D341Med (cell line): ENCODE results near the gene GMPR.
"Not testable (repeated sequence)": the region's sequence is repeated elsewhere in the genome, so short reads cannot be mapped to it uniquely, and the experiment has no call there.

Source experiments
- DNase-seq: peaks from one replicate; pipeline ENCODE4 v3.0.0; 2012; ENCODE audit warnings: low spot score

GMPR gene

DNA sequence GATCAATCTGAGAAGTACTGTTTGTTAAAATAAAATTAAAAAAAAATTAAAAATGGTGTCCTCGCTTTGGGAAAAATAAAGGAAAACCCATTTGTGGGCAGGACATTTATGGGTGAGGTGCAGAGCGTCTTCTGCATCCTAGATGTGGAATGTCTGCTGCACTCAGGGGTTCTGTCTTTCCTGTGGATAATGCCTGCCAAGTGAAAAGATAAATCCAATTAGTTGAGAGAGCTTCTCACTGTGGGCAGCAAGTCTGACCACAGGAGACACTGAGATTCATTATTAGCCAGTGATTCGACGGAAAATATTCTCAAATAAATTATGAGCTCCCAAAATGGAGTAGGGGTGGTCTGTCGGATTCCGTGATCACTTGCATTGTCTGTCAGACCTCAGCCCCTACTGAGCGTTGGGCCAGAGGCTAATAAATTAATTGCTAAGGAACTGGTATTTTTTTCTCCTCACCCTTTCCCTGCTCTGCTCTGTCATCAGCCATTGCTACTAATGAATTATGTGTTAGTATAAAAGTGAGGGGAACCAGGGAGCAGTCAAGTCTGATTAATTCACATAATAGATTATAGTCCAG is 10.0 kb downstream of the GMPR start:
- DNase-seq, result no peak

DNA sequence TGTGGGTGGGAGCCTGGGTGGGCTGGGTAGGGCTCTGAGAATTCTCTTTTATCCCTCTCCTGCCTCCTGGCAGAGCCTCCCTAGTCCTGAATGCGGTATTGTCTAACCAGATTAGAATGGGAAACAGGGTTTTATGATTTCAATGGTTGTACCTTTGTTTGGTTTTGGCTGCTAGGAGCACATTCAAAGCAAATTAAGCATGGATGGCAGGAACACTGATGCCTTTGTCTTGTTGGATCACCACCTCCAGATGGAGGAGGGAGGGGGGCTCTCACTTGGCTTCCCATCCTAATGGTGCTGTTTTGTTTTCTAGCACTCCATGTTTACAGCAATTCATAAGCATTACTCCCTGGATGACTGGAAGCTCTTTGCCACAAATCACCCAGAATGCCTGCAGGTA is 11.6 kb downstream of the GMPR start:
- DNase-seq, result no peak

DNA sequence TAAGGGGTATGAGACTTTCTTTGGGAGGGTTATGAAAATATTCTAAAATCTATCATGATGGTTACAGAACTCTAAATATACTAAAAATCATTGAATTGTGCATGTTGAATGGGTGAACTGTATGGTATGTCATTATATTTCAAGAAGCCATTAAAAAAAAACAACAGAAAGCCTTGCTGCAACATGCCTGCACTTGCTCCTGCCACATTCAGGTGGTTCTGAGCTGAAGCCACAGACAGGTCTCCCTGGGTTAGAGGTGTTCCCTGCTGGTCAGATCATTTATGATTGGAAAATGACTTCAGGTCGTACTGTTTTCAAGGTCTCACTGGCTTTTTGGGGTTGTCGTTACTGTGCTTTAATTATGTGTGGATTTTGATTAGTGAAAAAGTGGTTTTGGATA is 13.3 kb downstream of the GMPR start:
- no peak for DNase-seq

DNA sequence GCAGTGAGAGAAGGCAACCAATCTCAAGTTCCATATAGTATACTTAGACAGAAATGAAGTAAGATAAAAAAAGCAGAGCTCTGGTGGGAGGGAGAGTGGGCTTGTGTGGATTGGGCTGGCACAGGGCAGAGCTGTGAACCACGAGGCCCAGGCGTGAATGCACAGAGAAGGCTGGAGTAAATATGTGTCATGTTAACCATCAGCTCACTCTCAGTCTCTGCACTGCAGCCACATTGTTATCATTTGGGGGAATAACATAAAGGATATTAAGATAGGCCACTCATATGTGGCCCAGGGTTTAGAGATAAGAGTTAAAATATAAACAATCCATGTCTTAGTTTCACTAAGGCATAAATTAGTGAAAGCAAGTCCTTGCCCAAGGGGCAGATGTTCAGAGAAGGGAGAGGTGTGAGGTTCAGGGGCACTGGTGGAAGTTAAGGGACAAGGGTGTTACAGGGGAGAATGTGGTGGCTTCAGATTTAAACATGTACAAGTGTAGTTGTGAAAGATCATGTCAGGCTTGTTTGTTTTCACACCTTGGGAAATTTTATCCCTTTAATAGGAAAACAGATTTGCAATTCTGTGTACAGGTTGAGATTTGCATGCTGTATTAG is 14.4 kb downstream of the GMPR start:
- no peak for DNase-seq

DNA sequence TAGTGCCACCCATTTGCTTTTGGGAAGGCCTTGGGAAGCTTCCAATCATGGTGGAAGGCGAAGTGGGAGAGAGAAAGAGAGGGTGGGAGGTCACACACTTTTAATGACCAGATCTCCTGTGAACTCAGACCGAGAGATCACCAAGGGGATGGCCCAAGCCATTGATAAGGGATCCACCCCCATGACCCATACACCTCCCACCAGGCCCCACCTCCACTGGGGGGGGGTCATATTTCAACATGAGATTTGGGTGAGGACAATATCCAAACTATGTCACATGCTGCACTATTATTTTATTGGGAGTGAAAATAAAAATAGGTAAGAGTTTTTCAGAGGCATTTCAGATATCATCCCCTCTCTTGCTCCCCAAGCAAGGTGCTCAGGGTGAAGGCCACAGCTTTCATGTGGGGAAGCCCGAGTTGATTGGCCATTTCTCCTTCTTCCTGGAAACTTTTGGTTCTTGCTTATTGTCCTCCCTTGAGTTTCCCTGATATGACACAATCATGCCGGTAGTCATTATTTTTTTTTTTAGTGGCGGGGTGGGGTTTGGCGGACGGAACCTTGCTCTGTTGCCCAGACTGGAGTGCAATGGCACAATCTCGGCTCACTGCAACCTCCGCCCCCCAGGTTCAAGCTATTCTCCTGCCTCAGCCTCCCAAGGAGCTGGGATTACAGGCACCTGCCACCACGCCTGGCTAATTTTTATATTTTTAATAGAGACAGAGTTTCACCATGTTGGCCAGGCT is 15.2 kb downstream of the GMPR start:
- DNase-seq, result no peak

DNA sequence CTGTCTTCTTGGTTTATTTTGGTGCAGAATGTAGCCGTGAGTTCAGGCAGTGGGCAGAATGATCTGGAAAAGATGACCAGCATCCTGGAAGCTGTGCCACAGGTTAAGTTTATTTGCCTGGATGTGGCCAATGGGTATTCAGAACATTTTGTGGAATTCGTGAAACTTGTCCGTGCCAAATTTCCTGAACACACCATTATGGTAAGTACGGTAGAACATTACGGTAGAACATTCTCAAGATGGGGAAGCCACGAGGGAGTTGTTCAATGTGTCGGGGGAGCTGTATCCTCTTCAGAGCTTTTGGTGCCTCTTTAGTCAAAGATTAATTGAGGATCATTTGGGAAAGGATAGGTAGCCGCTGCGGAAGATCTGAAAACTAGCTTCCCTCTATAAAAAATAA is 16.1 kb downstream of the GMPR start:
- DNase-seq, result no peak

DNA sequence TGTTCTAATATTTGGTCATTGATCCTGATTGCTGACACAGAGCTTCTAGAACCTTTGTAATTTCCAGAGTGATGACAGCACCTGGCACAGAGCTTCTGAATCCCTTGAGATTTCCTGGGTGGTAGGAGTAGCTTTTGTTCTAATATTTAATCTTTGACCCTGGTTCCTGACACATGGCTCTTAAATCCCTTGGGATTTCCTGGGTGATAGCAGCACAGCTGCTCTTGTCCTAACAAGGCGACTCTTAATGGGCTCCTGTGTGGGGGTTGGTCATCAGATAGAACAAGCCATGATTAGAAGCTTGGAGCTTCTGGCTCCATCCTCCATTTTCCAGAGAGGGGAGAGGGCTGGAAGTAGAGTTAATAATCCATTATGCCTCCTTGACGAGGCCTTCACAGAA is 18.4 kb downstream of the GMPR start:
- DNase-seq, result no peak

DNA sequence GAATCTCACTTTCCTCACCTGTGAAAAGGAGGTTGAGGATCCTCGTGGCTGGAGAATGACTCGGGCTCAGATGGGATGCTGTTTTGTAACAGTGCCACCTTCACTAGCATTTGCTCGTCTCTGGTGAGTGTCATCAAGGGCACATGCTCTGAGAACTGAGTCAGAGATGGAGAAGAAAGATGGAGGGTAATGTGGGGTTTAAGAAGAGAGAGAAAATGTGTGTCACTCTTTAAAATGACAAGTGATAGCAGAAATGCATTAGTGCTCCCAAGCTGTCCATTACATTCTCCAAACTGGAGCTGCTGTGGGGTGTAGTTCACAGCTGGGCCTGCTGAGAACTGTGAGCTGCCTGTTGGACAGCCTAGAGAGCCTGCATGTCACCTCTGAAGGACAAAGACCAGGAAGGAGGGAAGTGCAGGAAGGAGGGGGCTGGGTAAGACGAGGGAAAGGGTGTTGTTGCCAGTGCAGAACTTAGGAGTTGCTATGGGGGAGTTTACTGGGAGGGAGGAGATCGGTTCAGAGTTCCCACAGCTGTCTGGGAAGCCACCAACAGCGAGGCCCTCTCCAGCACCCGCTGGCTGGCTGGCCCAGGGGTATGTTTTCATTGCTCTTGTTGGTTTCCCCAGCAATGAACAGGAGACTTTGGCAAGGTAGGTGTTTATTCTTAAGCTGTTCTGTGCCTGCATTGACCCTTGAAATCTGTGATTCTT is 19.8 kb downstream of the GMPR start:
- no peak for DNase-seq

DNA sequence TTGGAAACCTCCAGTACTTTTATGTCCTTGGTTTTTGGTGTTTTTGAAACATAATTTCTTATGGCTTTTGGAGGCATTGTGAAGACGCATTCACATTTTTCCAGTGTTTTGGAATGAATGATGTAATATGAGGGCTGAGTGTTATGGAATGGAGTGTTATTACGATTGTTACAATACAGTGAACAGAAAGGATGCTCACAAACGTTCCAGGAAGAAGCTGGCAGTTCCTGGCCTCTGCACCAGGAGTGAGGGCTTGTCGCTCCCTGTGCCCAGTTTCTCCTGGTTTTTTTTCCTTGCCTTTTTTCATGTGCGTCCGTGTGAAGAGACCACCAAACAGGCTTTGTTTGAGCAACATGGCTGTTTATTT is 20.3 kb downstream of the GMPR start:
- DNase-seq, result no peak

DNA sequence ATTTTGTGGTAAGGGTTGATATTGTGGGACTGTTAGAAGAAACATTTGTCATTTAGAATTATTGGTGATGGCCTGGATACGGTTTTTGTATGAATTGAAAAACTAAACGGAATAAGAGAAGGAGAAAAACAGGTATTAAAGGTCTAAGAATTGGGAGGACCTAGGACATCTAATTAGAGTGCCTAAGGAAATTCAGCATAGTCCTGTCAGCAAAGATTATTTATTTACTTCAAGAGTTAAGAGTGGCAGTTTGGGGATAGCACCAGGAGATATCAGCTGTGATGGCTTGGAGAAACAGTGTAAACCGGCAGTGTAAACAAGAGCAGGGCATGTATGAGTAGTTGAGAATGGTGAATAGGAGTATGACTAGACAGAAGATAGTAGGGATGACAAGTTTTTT is 21.2 kb downstream of the GMPR start:
- not testable (repeated sequence) for DNase-seq

DNA sequence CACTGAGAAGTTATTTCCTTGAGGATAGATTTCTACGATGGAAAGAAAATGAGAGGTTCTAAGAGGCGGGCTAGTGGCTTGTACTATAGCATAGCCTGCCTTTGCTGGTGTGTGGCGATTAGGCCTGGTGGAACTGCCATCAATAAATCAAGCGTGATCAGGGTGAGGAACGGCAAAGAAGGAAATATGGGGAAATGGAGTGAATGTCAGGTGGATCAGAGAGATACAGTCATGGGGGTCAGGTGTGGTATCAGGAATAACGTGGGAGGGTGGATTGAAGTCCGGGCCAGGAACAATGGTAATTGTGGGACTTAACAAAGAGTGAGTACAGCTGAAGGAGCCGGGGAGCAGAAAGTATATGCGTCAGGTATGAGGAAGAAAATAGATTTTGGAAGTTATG is 22.2 kb downstream of the GMPR start:
- DNase-seq, result not testable (repeated sequence)

DNA sequence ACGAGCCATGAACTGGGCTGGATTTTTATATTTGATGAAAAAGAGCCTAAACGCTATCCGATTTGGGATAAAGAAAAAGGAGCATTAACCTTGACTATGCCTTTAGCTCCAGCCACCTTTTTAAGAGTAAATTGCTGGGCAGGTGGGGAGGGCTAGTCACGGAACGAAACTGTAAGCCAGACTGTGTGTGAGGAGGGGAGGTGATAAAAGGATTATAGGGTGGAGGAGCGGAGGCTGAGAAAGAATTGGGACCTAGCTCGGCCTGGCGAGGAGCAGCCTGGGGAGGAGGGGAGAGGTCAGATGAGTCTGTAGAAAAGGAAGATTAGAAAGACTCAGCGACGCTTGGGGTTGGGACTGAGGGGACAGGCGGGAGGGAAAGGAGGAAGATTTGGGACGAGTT is 24.4 kb downstream of the GMPR start:
- not testable (repeated sequence) for DNase-seq

DNA sequence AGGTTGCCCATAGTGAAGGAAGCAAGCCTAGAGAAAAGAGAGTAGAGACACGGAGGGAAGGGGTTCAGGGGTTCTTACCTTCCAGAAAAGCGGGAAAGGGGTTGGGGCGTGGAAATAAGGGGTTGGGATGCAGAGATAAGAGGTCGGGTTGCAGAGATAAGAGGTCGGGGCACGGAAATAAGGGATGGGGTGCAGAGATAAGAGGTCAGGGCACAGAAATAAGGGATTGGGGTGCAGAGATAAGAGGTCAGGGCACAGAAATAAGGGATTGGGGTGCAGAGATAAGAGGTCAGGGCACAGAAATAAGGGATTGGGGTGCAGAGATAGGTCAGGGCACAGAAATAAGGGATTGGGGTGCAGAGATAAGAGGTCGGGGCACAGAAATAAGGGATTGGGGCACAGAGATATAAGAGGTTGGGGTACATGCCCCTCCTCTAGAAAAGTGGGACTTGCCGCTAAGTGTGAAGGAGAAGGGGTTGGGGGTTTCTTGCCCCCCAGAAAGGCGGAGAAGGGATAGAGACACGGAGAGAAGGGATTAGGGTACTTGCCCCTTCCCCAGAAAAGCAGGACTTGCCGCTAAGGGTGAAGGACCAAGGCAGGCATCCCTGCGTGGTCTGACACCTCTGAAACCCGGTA is 25.2 kb downstream of the GMPR start:
- DNase-seq, result not testable (repeated sequence)

DNA sequence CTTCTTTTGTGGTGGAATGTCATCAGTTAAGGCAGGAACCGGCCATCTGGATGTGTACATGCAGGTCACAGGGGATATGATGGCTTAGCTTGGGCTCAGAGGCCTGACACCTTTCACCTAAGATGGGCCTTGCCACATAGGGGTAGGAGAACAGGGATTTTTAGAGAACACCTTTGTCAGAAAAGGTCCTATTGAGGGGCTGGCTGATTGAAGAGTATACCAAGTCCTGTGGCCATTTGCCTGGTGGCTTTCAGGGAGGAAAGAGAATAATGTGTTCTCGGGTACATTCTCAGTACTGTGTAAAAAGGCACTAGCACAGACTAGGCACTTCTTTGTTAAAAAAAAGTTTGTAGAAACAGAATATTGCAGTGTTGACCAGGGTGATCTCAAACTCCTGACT is 26.4 kb downstream of the GMPR start:
- DNase-seq, result no peak

DNA sequence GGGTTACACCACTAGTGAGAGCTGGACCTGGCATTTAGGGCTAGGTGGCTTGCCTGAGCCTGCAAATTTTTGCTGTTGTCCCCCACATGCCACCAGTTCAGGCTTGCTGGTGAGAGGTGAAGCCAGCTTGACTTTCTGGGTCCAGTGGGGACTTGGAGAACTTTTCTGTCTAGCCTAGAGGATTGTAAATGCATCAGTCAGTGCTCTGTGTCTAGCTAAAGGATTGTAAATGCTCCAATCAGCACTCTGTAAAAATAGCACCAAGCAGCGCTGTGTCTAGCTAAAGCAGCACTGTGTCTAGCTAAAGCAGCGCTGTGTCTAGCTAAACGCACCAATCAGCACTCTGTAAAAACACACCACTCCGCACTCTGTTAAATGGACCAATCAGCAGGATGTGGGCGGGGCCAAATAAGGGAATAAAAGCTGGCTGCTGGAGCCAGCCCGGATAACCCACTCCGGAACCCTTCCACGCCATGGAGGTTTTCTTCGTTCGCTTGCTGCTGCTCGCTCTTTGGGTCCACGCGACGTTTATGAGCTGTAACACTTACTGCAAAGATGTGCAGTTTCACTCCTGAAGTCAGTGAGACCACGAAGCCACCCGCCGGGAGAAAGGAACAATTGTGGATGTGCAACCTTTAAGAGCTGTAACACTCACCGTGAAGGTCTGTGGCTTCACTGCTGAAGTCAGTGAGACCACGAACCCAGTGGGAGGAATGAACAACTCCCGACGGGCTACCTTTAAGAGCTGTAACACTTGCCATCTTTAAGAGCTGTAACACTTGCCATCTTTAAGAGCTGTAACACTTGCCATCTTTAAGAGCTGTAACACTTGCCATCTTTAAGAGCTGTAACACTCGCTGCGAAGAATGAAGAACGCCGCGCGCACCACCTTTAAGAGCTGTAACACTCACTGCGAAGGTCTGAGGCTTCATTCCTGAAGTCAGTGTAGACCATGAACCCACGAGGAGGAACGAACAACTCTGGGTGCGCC is 27.3 kb downstream of the GMPR start:
- no peak for DNase-seq

DNA sequence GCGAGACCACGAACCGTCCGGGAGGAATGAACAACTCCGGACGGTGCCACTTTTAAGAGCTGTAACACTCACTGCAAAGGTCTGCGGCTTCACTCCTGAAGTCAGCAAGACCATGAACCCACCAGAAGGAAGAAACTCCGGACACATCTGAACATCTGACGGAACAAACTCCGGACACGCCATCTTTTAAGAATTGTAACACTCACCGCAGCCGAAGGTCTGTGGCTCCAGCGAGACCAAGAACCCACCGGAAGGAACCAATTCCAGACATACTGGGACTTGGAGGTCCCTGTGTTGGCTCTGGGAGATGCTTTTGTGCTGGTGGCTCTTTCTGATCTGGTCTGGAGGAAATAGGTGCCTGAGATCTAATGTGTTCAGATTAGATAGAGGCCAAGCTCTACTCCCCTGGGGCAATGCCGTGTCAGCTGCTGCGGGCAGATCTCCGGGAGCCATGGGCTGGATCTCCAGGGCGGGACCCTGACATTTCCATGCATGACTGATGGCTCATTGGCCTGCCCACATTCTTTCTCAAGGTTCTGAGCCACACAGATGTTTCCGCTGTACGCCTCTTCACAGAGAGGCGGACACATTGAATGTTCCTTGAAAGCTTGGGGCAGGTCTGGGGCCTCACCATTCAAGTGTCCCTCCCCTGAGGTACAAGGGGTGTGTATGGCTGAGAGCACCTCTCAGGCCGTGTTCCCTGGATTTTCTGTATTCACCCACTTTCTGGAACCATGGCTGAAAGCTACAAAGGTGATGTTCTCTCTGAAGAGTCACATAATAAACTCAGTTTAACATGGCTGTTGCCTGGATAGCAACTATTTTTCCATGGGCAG is 29.3 kb downstream of the GMPR start:
- no peak for DNase-seq

DNA sequence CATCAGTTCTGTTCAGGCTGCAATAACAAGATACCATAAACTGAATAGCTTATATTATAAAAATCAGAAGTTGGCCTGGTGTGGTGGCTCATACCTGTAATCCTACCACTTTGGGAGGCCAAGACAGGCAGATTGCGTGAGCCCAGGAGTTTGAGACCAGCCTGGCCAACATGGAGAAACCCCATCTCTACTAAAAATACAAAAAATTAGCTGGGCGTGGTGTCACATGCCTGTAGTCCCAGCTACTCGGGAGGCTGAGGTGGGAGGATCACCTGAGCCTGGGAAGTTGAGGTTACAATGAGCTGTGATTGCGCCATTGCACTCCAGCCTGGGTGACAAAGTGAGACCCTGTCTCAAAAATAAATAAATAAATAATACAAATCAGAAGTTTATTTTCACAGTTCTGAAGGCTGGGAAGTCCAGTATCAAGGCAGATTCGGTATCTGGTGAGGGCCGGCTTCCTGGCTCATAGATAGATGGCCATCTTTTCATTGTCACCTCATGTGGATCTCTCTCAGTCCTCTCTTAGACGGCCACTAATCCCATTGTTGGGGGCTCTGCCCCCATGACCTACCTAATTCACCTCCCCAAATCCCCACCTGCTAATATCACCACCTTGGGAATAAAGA is 31.2 kb downstream of the GMPR start:
- not testable (repeated sequence) for DNase-seq

DNA sequence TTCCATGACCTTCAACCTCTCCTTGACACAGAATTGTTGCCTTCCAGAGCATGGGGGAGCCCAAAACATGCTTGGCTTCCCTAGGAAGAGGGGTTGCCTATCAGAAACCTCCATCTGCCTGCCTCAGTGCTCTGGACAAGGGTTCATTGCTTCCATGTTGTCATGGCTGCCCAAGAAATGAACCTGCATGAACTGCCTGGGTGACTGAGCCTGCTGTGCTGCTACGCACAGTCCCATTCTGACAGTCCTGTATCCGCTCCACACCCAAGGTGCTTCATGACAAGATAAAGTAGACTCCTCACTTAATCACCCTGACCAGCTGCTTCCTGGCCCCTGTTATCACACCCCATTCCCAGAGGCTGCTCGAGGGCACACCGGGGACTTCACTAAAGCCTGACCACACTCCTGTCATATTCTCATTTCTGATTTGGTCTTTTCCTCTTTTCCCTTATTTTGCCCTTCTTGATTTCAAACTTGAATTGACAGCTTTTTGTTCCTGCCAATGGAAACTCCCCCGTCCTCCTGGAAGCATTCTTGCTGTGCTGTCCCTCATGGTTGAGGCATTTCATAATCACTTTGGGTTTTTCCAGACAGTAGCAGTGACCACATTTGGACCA is 31.9 kb downstream of the GMPR start:
- no peak for DNase-seq

DNA sequence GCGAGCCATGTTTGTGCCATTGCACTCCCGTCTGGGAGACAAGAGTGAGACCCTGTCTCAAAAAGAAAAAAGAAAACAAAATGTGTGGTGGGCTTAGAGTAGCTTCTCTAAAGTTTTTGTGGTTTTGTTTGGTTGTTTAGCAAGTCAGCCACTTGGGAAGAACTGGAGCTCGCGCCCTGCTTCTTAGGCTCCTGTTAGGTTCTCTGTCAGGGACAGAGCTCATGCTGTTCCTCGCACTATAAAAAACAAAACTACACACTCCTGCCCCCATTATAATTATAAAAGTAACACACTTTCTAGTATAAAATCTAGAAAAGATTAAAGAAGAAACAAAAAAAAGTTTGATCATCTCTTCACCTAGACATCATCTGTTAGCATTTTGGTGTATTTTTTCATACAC is 33.0 kb downstream of the GMPR start:
- no peak for DNase-seq

DNA sequence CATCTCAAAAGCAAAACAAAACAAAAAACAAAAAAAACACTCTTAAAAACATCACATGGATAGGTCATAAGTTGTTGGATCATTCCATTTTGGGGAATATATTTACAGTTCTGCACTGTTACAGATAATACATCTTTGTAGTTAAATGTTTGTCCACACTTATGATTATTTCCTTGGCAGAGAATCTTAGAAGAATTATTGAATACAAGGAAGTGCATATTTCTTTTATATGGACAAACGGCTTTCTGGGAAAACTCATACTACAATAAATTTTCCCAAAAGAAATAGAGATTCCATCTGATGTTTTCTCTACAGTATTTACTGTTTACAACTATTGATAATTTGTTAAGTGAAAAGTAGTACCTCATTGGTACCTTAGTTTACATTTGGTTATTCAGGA is 33.8 kb downstream of the GMPR start:
- DNase-seq, result no peak
